Gastroesophageal sphincter (tissue), 3 donors: Measurements from ENCODE around the gene KIF21A.

Experiments
- CTCF ChIP-seq, 4 experiments: fragments of 200-600 bp in 2 of 4; fragments of 450-650 bp in 2 of 4; sonication (generic) in 1 of 4; IDR thresholded peaks; one replicate each; pipeline ENCODE4 v1.5.1; 2017 to 2019; ENCODE audit warnings: antibody characterized with exemption in 4 of 4, mild to moderate bottlenecking in 2 of 4, moderate library complexity in 2 of 4
- EP300 ChIP-seq: sonication (generic); formaldehyde crosslinking; IDR thresholded peaks from one replicate; pipeline ENCODE4 v1.6.1; 2017; ENCODE audit warnings: antibody characterized with exemption, mild to moderate bottlenecking
- POLR2A ChIP-seq, 2 donors: fragments of 450-650 bp; IDR thresholded peaks; one replicate each; pipeline ENCODE4 v1.6.1; 2017; ENCODE audit warnings: antibody characterized with exemption in 2 of 2, mild to moderate bottlenecking in 2 of 2, moderate library complexity in 1 of 2
- POLR2AphosphoS5 ChIP-seq: sonication (generic); formaldehyde crosslinking; IDR thresholded peaks from one replicate; pipeline ENCODE4 v1.6.1; 2017; ENCODE audit warnings: antibody characterized with exemption

- no peak for TF ChIP-seq CTCF (IDR thresholded peaks at IDR 0.05)
- no peak for TF ChIP-seq POLR2AphosphoS5
- no peak for TF ChIP-seq POLR2A (IDR thresholded peaks at IDR 0.05)
- TF ChIP-seq EP300, result no peak
Measured at GRCh38 chr12:39429809-39430208, 13.1 kb downstream of the KIF21A start.
